Fibroblast of upper back skin (primary cell): ENCODE results near the gene SSC5D.

ENCODE experiments used
- DNase-seq: peaks from one replicate; pipeline ENCODE4 v3.0.0-alpha.2; 2013

Gene SSC5D

GRCh38 chr19:55455576-55456235 is 32.5 kb upstream of the SSC5D start:
- DNase-seq, result no peak

DNA sequence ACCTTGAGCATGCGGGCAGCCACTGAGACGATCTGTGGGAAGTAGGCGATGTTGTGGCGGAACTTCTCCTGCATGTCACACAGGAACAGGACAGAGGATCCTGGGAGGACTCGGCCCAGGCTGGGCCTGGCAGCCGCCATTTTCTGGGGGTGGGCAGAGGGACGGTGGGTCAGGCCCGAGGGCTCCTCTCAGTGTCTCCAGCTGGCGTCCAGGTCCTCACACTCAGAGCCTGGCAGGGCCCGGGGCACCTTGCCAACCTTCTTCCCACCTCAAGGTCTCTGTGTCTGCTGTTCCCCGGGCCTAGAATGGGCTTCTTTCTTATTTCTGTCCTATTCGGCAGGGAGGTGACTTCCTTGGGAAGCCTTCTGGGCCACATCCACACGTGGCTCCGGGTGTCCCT is 31.9 kb upstream of the SSC5D start:
- no peak for DNase-seq

DNA sequence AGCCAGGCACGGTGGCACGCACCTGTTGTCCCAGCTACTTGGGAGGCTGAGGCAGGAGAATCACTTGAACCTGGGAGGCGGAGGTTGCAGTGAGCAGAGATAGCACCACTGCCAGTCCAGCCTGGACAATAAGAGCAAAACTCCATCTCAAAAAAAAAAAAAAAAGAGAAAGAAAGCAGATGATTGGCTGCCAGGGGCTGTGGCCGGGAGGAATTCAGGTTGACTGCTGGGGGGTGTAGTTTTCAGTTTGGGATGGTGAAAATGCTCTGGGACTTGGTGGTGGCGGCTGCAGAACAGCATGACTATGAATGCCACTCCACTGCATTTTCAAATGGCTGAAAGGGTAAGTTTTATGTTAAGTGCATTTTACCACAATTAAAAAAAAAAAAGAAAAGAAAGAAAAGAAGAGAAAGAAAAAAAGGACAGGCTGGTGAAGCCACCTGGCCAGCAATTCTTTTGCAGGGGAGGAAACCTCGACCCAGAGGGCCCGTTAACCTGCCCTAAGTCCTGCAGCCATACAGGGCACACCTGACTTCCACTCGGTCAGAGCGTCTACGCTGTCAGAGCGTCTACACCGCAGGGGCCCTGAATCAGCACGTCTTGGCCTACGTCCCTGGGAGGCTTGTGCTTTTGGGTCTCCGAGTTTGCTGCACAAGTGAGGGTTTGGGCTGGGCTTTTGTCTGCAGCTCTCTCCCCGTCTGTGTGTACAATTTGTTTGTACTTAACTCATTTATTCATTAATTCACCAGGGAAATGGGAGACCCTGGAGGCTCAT is 30.4 kb upstream of the SSC5D start:
- DNase-seq, result no peak

DNA sequence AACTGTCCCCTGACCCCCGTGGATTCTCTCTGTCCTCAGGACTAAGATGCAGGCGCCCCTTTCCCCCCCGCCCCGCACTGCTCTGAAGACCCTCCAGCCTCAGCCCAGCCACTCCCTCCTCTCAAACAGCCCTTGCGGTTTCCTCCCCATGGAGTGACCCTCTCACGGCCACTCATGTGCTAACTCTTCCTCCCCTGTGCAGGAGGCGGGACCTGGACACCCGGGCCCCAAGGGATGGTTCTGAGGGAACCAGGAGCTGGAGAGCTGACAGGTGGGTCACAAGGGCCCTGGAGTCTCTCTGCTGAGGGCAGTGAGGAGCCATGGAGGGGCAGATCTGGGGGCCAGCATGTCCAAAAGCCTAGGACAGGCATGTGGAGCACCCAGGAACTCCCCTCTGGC is 28.7 kb upstream of the SSC5D start:
- no peak for DNase-seq

GRCh38 chr19:55459950-55460657 is 28.1 kb upstream of the SSC5D start:
- DNase-seq, result peak; percentile 10

GRCh38 chr19:55460670-55461258 is 27.5 kb upstream of the SSC5D start:
- peak; percentile 80 for DNase-seq

DNA sequence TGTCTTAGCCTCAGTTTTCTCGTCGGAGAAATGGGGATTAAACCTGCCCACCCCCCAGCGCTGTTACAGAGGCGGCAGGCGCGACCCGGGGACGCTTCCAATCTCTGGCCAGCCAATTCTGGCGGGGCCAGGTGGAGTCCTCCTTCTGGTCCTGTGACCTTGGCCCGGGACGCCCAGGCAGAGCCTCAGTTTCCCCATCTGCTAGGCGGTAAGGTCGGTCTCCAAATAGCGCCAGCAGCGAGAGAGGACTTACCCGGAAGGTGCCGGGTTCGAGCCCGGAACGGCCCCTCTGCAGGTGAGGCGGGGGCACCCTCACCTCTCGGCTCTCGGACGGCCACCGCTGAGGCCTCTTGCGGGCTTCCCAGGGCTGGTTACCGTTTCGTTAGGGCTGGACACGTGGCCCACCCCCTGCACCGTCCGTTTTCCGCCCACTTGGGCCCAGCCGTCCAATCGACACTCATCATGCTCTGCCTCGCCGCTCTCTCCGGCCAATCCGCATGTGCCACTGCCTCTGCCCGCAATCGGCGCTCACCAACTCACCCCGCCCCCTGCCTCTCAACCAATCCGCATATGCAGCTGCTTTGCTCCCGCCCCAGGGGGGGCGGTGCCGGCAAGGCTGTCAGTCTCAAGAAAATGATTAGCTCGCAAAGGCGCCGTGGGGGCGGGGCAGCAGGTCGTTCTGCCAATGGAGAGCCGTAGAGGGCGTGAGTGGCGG is 26.8 kb upstream of the SSC5D start, which contains the start of gene ISOC2:
Gene ISOC2, minus strand, starts transcription at position 384 of the 715 bp plus-strand sequence. CDS start 5,156 bp downstream, outside the sequence.
- peak; percentile 100 for DNase-seq

DNA sequence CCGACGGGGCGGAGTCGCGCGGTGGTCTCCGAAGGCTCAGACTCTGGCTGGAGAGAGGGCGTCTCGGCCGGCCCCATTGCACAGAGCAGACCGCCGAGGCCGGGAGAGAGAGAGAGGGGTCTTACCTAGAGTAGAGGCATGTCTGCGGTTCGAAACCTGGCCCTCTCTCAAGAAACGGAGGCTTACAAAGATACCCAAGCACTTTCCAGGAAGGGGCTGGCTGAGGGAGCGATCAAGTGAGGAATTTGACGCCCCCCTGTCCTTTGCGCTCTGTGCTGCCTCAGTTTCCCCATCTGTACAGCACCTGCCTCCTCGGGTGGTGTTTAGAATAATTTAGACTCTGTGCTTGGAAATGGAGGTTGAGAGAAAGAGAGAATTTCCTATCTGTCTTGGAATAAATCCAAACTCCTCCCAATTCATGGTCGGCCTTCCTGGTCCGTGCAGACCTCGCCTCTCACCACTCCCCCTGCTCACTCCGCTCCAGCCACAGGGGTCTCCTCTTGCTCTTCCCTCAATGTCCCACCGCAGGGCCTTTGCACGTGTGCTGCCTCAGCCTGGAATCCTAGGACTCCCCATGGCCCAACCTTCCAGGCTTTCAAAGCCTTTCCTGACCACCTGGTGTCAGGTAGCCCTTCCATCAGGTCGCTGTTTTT is 26.1 kb upstream of the SSC5D start:
- peak; percentile 32 for DNase-seq

- no peak for DNase-seq
Measured at GRCh38 chr19:55462722-55463121, 25.5 kb upstream of the SSC5D start.

DNA sequence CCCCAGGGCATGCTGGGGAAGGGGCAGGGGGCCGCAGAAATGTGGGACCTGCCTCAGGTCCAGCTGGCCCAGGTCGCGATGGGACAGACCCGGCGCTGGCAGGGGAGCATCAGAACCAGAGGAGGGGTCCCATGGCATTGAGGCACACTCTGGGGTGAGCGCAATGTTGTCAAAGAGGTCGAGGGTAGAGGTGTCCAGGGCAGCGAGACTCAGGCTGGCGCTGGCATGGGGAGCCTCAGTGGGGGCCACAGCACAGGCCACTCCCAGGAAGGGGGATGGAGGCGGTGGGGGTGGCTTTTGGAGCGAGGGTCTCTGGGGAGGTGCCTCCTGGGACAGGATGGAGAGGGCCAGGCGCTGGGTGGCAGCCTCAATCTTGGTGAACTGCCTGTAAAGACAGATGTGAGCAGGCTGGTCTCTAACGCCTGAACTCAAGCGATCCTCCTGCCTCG is 24.6 kb upstream of the SSC5D start:
- DNase-seq, result no peak

GRCh38 chr19:55464039-55464661 is 24.1 kb upstream of the SSC5D start:
- DNase-seq, result no peak

DNA sequence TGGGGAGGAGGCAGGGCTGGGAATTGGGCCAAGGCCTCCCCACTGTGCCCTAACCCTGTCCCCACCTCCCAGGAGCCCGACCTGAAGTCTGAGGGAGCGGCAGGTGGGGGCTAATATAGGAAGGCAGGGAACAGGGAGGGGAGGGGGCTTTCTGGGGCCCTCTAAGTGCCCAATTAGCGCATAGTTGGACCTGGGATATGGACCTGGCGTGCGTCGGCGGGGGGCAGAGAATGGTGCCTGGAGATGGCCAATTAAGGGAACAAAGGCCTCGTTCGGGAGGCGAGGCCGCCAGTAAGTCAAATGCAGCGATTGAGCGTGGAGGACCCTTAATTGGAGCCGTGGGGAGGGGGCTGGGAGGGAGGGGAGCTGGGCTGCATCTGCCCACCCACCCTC is 23.6 kb upstream of the SSC5D start, which contains the start of gene C19orf85:
Gene C19orf85, minus strand, starts transcription at position 90 of the 393 bp plus-strand sequence. CDS start 197 bp downstream, outside the sequence.
- DNase-seq, result no peak

GRCh38 chr19:55465460-55466240 is 22.6 kb upstream of the SSC5D start:
- DNase-seq, result no peak

DNA sequence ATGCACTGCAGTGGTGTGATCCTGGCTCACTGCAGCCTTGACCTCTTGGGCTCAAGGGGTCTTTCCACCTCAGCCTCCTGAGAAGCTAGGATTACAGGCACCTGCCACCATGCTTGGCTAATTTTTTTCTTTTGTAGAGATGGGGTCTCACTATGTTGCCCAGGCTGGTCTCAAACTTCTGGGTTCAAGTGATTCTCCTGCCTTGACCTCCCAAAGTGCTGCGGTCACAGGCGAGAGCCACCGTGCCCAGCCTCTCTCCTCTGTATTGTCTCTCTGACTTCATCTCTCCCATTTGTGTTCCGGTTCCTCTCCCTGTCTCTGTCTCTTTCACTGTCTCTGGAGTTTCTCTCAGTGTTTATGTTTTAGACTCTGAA is 22.0 kb upstream of the SSC5D start:
- no peak for DNase-seq

- peak; percentile 62 for DNase-seq
Measured at GRCh38 chr19:55467236-55468053, 20.8 kb upstream of the SSC5D start.

DNA sequence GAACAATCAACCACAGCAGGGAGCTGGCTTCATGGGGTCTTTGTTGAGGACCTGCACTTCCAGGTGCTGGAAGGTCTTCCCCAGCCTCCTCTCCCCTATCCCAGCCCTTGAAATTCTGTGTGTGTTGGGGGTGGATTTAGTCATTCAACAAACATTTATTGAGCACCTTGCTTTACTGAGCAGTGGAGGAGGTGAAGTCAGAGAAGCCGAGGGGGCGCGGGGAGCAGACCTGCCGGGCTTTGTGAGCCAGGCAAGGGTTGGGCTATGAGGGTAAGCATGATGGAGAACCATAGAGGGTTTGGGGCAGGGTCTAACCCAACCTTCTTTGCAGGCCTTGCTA is 20.2 kb upstream of the SSC5D start:
- DNase-seq, result no peak

DNA sequence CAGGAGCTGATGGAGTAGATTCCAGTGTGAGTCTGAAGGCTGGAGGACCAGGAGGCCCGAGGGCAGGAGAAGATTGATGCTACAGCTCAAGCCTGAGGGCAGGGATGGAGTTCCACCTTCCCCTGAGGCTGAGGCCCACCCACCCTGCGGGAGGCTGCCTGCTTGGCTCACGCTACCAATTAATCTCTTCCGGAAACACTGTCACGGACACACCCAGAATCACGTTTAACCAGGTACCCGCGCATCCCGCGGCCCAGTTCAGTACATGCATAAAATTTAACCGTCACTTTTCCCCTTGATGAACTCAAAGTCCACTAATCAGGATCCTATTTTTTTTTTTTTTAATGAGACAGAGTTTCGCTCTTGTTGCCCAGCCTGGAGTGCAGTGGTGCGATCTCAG is 17.0 kb upstream of the SSC5D start:
- DNase-seq, result no peak

DNA sequence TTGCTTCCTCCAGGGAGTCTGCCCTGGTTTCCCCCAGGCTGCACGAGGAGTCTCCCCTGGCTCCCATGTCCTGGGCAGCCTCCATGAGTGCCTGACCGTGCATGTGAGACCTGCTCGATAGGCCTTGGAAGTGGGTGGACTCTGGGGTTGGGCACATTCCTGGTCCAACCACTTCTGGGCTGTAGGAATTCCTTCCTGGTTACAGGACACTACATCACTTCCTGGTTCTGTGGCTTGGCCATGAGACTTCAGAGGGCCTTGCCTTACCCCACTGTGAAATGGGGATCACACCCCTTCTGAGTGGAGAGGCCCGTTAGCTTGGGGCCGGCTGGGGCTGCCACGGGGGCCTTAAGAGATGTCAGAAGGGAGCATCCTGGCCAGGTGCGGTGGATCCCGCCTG is 15.8 kb upstream of the SSC5D start:
- DNase-seq, result peak; percentile 74

DNA sequence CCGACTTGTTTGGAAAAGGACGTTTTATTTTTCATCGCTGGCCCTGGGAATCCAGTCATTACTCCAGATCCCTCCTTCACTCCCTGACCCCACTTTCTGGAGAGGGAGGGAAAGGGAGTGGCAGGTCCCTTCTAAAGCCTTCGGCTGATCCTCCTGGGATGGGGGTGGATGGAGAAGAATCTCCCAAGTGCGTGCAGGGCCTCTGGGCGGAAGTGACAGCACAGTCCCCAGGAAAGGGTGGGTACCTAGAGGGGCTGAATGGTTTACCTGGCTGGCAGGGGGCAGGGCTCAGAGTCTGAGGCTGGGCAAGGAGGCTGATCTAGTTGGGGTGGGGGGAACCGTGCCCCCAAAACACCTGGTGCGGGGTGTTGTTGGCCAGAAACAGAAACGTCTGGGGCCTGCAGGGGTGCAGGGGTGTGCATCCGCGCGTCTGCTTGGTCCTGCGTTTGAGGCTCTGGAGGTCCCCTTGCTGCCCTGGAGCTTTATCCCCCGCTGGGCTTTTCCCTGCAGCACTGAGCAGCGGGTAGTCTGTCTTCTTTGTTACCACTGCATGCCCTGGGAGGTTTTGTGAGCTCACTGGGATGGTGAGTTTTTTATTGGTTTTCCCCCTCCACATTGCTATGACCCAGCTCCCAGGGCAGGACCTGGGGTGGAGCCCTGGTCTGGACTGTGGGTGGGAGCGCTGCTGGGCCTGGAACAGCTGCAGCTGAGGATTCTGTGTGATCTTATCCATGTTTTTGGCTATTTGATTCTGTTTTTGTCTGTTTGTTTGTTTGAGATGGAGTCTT is 14.8 kb upstream of the SSC5D start:
- no peak for DNase-seq
